Activated CD8-positive, alpha-beta memory T cell treated with anti-CD3 and anti-CD28 coated beads, Interleukin-2, amount 50 U/mL, for 4 hours (primary cell): ENCODE measurements around the gene UGT1A9.

ENCODE experiments used
- DNase-seq: peaks from one replicate; pipeline ENCODE4 v3.0.0-alpha.2; 2020

Gene UGT1A9

GRCh38 chr2:233819884-233820773 lies 148.4 kb downstream of the UGT1A9 start:
- DNase-seq: no peak

GRCh38 chr2:233820774-233821105 lies 149.0 kb downstream of the UGT1A9 start:
- DNase-seq: no peak

- DNase-seq: no peak
These were observed 149.5 kb downstream of the UGT1A9 start for GRCh38 chr2:233821196-233821595.

GRCh38 chr2:233821709-233822100 lies 150.0 kb downstream of the UGT1A9 start:
- no peak for DNase-seq

- DNase-seq: no peak
These were observed 150.5 kb downstream of the UGT1A9 start for GRCh38 chr2:233822101-233822771.
